ENCODE results near the gene ZNF90.
"Not testable (repeated sequence)": the region's sequence is repeated elsewhere in the genome, so short reads cannot be mapped to it uniquely, and the experiment has no call there.

- not testable (repeated sequence) for TF ChIP-seq CTCF (conservative IDR thresholded peaks at IDR 0.05; ENCODE audit: low read depth, low read length); EZH2 (IDR thresholded peaks at IDR 0.05; ENCODE audit: borderline replicate concordance, low read depth, low read length, poor library complexity, severe bottlenecking)
Observed at GRCh38 chr19:20082876-20083275, 5.1 kb downstream of the ZNF90 start.

Measured in A673 (cell line).